GM18868 (cell line): ENCODE results near the gene FAM81A.
"Not testable (repeated sequence)": the region's sequence is repeated elsewhere in the genome, so short reads cannot be mapped to it uniquely, and the experiment has no call there.

Experiments
- ATAC-seq: cut with Tn5 transposase; IDR thresholded peaks from one replicate; pipeline ENCODE4 v1.9.1; 2021; ENCODE audit warnings: mild to moderate bottlenecking, moderate library complexity; ENCODE audit not compliant: unreplicated experiment

The FAM81A gene

GRCh38 chr15:59424616-59425015 is 13.4 kb upstream of the FAM81A start:
- ATAC-seq: no peak

GRCh38 chr15:59428898-59429297 is 9.1 kb upstream of the FAM81A start:
- not testable (repeated sequence) for ATAC-seq

- ATAC-seq: no peak
Measured at GRCh38 chr15:59432389-59432788, 5.6 kb upstream of the FAM81A start.

- no peak for ATAC-seq
Measured at GRCh38 chr15:59434481-59434880, 3.5 kb upstream of the FAM81A start.

- no peak for ATAC-seq
Measured at GRCh38 chr15:59436774-59437141, 1.2 kb upstream of the FAM81A start.

- ATAC-seq: no peak
Measured at GRCh38 chr15:59437142-59437816, 707 bp upstream of the FAM81A start.

- ATAC-seq: no peak
Measured at GRCh38 chr15:59438625-59439290, 772 bp downstream of the FAM81A start.

GRCh38 chr15:59439576-59439975 is 1.6 kb downstream of the FAM81A start:
- ATAC-seq: no peak

GRCh38 chr15:59443341-59444072 is 5.5 kb downstream of the FAM81A start:
- ATAC-seq: peak; percentile 58

- no peak for ATAC-seq
Measured at GRCh38 chr15:59444081-59444835, 6.3 kb downstream of the FAM81A start.

GRCh38 chr15:59444980-59445545 is 7.1 kb downstream of the FAM81A start:
- no peak for ATAC-seq

- ATAC-seq: no peak
Measured at GRCh38 chr15:59446232-59446957, 8.4 kb downstream of the FAM81A start.

- no peak for ATAC-seq
Measured at GRCh38 chr15:59447367-59447766, 9.4 kb downstream of the FAM81A start.

GRCh38 chr15:59448871-59449270 is 10.9 kb downstream of the FAM81A start:
- ATAC-seq: no peak

- no peak for ATAC-seq
Measured at GRCh38 chr15:59453474-59454215, 15.7 kb downstream of the FAM81A start.

GRCh38 chr15:59456114-59456513 is 18.1 kb downstream of the FAM81A start:
- ATAC-seq: no peak

GRCh38 chr15:59457103-59457502 is 19.1 kb downstream of the FAM81A start:
- ATAC-seq: no peak

GRCh38 chr15:59461521-59461920 is 23.5 kb downstream of the FAM81A start:
- no peak for ATAC-seq

- ATAC-seq: no peak
Measured at GRCh38 chr15:59473226-59473625, 35.2 kb downstream of the FAM81A start.

- not testable (repeated sequence) for ATAC-seq
Measured at GRCh38 chr15:59475161-59475560, 37.2 kb downstream of the FAM81A start.
